Breast epithelium (tissue), 3 donors: Measurements from ENCODE around the gene ZNF606.

Source experiments
- CTCF ChIP-seq, 3 donors: fragments of 450-650 bp; IDR thresholded peaks; one replicate each; pipeline ENCODE4 v1.5.1; 2016 to 2017; ENCODE audit warnings: antibody characterized with exemption in 3 of 3, mild to moderate bottlenecking in 3 of 3, moderate library complexity in 3 of 3
- POLR2AphosphoS5 ChIP-seq, 3 donors: sonication (generic); formaldehyde crosslinking; IDR thresholded peaks; one replicate each; pipeline ENCODE4 v1.6.1; 2017; ENCODE audit warnings: antibody characterized with exemption in 3 of 3

GRCh38 chr19:58037927-58038687 lies 35.5 kb upstream of the ZNF606 start:
- TF ChIP-seq CTCF (IDR thresholded peaks at IDR 0.05) (no peak), POLR2AphosphoS5 (IDR thresholded peaks at IDR 0.05) (no peak)
